Lung (tissue), 16 donors: ENCODE data around the gene CISD2. TPM values are rescaled to one million over a fixed set of nuclear protein-coding genes. Genes with fewer than 3 reads are reported as not detected.
"Not testable (repeated sequence)": the region's sequence is repeated elsewhere in the genome, so short reads cannot be mapped to it uniquely, and the experiment has no call there.

Experiments
- ATAC-seq: fragments of 200-7000 bp; cut with Tn5 transposase; one replicate; pipeline ENCODE4 v1.9.1; 2020; ENCODE audit warnings: moderate number of reproducible peaks; ENCODE audit not compliant: insufficient read depth, low FRiP score
- DNase-seq, 3 donors: peaks; one replicate each; pipeline ENCODE4 v3.0.0-alpha.2; 2013 to 2017
- H3K27ac ChIP-seq, 2 donors: one replicate each; pipeline ENCODE4 v1.5.1; 2013; ENCODE audit warnings: mild to moderate bottlenecking in 2 of 2, moderate library complexity in 2 of 2, control low read depth in 1 of 2, inconsistent platforms in 1 of 2, low read depth in 1 of 2, low read length in 1 of 2
- H3K27me3 ChIP-seq, 3 donors: one replicate each; pipeline ENCODE4 v1.5.1; 2013; ENCODE audit warnings: low read length in 2 of 3; ENCODE audit not compliant: control insufficient read depth in 3 of 3, insufficient read depth in 3 of 3
- H3K36me3 ChIP-seq, 4 donors: one replicate each; pipeline ENCODE4 v1.5.1; 2013; ENCODE audit warnings: low read length in 4 of 4, mild to moderate bottlenecking in 1 of 4, moderate library complexity in 1 of 4; ENCODE audit not compliant: control insufficient read depth in 4 of 4, insufficient read depth in 4 of 4
- H3K4me1 ChIP-seq, 5 donors: one replicate each; pipeline ENCODE4 v1.5.1; 2013; ENCODE audit warnings: low read length in 5 of 5, mild to moderate bottlenecking in 2 of 5, moderate library complexity in 1 of 5; ENCODE audit not compliant: control insufficient read depth in 5 of 5, insufficient read depth in 5 of 5
- H3K4me3 ChIP-seq: one replicate; pipeline ENCODE4 v1.5.1; 2013; ENCODE audit warnings: mild to moderate bottlenecking, control low read depth, moderate library complexity
- H3K9ac ChIP-seq, 2 donors: one replicate each; pipeline ENCODE4 v1.5.1; 2013; ENCODE audit warnings: low read length in 2 of 2, control low read depth in 1 of 2; ENCODE audit not compliant: insufficient read depth in 1 of 2
- H3K9me3 ChIP-seq, 4 donors: one replicate each; pipeline ENCODE4 v1.5.1; 2013; ENCODE audit warnings: low read length in 3 of 4, mild to moderate bottlenecking in 1 of 4, moderate library complexity in 1 of 4; ENCODE audit not compliant: control insufficient read depth in 4 of 4, insufficient read depth in 3 of 4
- WGBS, 2 donors: extraction: QIAGEN DNeasy Blood & Tissue Kit; methylation state at CpG; one replicate each; pipeline ENCODE4 v1.1.7; 2013; 5-methylcytosine and 5-hydroxymethylcytosine counted together
- long read RNA-seq, 5 donors: transcript quantifications; one replicate each; lab custom pipeline, GENCODE V29; 2026
- polyA plus RNA-seq, 2 donors: library from polyadenylated mRNA; stranded (reverse); fragments of 200-250 nt; gene quantifications; one replicate each; pipeline ENCODE4 v1.2.1, GENCODE V29; 2013
- total RNA-seq, 2 donors: library from RNA; depleted of rRNA in 1 of 2; stranded (reverse); fragments of >200 nt in 1 of 2; gene quantifications; one replicate each; pipeline ENCODE4 v1.2.1, GENCODE V29; 2014 to 2021
- TF ChIP-seq, protein P1 (sequence below): IDR thresholded peaks from 2 replicates; pipeline ENCODE4 v1.5.1; 2012; ENCODE audit warnings: mild to moderate bottlenecking; ENCODE audit errors: control extremely low read depth, extremely low read depth
- donor health status: control.
- donor health status: control.
- donor health status: Bipolar disorder and iron deficiency.
- donor health status: healthy.
- donor health status: DM: yes; HTN: yes; CAD: no.

CISD2 gene, protein sequence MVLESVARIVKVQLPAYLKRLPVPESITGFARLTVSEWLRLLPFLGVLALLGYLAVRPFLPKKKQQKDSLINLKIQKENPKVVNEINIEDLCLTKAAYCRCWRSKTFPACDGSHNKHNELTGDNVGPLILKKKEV
- total RNA-seq (10 to 100 TPM; 23.2 to 27.1 TPM), polyA plus RNA-seq (10 to 100 TPM; 18.7 to 29.8 TPM)
- long read RNA-seq, donor 1, full-length matches to known transcripts: 37 of 37 reads
- long read RNA-seq, donor 1, partial matches to known transcripts: 0 of 37 reads
- long read RNA-seq, donor 1, other reads (novel, unspliced or antisense): 0 of 37 reads
- long read RNA-seq, donor 2, full-length matches to known transcripts: 16 of 16 reads
- long read RNA-seq, donor 2, partial matches to known transcripts: 0 of 16 reads
- long read RNA-seq, donor 2, other reads (novel, unspliced or antisense): 0 of 16 reads
- long read RNA-seq, donor 3, full-length matches to known transcripts: 25 of 25 reads
- long read RNA-seq, donor 3, partial matches to known transcripts: 0 of 25 reads
- long read RNA-seq, donor 3, other reads (novel, unspliced or antisense): 0 of 25 reads
- long read RNA-seq, donor 4, full-length matches to known transcripts: 15 of 15 reads
- long read RNA-seq, donor 4, partial matches to known transcripts: 0 of 15 reads
- long read RNA-seq, donor 4, other reads (novel, unspliced or antisense): 0 of 15 reads
- long read RNA-seq, donor 5, full-length matches to known transcripts: 39 of 39 reads
- long read RNA-seq, donor 5, partial matches to known transcripts: 0 of 39 reads
- long read RNA-seq, donor 5, other reads (novel, unspliced or antisense): 0 of 39 reads

DNA sequence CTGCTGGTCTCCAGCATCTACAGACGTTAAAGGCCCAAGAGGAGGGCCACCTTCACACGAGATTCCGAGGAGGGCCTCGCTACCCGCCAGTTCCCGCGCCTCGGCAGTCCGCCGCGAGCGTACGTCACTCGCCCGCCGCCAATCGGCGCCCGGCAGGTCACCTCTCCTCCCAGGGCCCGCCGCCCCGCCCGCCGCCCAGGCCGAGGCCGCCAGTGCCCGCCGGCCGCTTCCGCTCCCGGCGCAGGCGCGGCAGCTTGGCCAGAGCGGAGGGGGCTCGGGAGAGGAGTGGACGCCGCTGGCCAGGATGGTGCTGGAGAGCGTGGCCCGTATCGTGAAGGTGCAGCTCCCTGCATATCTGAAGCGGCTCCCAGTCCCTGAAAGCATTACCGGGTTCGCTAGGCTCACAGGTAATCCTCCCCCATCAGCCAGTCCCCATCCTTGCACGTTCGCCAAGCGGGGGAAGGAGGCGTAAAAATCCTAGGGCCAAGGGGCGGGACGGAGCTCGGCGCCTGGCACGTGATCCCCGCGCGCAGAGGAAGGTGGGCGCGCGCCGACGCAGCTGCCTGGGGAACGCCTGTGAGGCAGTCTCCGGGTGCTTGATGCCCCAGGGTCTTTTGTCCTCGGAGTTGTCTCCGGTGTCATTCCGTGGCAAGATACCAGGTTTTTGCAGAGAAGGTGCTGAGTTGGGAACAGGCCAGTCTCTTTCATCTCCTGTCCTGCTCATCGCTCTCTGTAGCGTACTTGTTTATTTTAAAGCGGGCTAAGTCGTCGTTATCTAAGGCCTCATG, at the start of gene CISD2:
TSS of gene CISD2 (plus strand) at position 212 of the 788 bp plus-strand sequence. CDS start at position 305, 93 bp downstream.
- Histone ChIP-seq H3K27me3 (no peaks in the 10 kb centered on the region), H3K36me3 (no peaks in the 10 kb centered on the region), H3K4me1 (peaks cover 0 to 25% (median 1%) of the 10 kb centered on the region in 5 donors), H3K27ac (peak within 1 kb of the TSS; percentile 96 to 98), H3K9me3 (no peaks in the 10 kb centered on the region), H3K4me3 (peak within 1 kb of the TSS; percentile 84), H3K9ac (peak within 1 kb of the TSS; percentile 75 to 100)
- WGBS, 2 donors: 0% methylated on average over 66 to 71 of the region's 71 CpGs
- peak; percentile 99 for ATAC-seq
- TF ChIP-seq, protein P1, sequence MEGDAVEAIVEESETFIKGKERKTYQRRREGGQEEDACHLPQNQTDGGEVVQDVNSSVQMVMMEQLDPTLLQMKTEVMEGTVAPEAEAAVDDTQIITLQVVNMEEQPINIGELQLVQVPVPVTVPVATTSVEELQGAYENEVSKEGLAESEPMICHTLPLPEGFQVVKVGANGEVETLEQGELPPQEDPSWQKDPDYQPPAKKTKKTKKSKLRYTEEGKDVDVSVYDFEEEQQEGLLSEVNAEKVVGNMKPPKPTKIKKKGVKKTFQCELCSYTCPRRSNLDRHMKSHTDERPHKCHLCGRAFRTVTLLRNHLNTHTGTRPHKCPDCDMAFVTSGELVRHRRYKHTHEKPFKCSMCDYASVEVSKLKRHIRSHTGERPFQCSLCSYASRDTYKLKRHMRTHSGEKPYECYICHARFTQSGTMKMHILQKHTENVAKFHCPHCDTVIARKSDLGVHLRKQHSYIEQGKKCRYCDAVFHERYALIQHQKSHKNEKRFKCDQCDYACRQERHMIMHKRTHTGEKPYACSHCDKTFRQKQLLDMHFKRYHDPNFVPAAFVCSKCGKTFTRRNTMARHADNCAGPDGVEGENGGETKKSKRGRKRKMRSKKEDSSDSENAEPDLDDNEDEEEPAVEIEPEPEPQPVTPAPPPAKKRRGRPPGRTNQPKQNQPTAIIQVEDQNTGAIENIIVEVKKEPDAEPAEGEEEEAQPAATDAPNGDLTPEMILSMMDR: no peak
- DNase-seq: peak; percentile 95 to 96 (median 95)

DNA sequence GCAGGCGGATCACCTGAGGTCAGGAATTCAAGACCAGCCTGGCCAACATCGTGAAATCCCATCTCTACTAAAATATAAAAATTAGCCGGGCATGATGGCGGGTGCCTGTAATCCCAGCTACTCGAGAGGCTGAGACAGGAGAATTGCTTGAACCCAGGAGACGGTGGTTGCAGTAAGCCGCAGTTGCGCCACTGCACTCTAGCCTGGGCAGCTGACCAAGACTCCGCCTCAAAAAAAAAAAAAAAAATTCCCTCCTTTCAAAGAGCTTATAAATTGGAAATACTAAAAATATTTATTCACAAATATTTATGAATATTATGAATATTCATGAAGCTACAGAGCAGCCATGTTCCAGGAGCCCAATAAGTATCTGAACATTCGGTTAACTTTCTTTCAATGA, 49.7 kb upstream of the CISD2 start:
- ATAC-seq, H3K9me3 ChIP-seq, DNase-seq, H3K27me3 ChIP-seq, H3K9ac ChIP-seq, H3K4me3 ChIP-seq: not testable (repeated sequence)
- Histone ChIP-seq H3K27ac (peak overlapping the region in 1 of 2 donors; percentile 79), H3K4me1 (peaks cover 2 to 48% (median 13%) of the 10 kb centered on the region in 5 donors), H3K36me3 (peaks cover 0 to 13% (median 2%) of the 10 kb centered on the region in 4 donors)
- 77 to 80% methylated on average over 10 of the region's 10 CpGs for WGBS, 2 donors

DNA sequence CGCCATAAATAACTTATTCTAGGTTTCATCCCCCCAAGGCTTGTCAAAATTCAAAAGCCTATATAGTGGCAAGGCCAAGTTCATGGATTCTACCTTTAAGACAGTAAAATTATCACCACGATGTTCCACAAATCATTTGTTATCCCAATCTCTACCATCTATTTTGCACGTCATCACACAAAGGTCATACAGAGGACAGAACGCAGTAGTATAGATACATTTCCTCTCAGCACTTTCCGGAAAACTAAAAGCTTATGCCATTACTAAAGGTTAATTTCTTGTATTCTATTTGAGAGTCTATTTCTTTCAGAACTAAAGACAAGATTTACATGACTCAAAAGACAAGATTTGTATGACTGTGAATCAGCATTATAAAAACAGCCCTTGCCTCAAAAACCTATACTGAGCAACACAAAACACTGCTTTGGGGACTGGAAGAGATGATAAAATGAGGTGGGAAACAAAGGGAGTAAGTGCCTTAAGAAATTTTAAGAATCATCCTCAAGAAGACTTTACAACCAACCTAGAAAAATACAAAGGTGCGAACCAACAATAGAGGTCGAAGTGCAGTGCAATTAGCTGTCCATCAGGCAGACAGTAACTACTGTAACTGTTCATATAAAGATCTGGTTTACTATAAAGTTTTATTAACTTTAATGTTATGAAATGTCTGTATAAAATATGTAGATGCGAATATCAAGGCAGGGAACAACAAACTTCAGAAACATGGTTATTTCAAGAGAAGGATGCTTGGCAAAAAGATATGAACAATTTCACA, 49.0 kb upstream of the CISD2 start:
- DNase-seq (peak in 2 of 3 donors; percentile 13 to 21), ATAC-seq (no peak)
- peak overlapping the region in 1 of 2 donors; percentile 79 for H3K27ac ChIP-seq
- TF ChIP-seq, protein P1: no peak
- no peaks in the 10 kb centered on the region for H3K9me3 ChIP-seq
- H3K27me3 ChIP-seq: no peaks in the 10 kb centered on the region
- H3K4me3 ChIP-seq: no peak overlapping the region
- peaks cover 0 to 16% (median 1%) of the 10 kb centered on the region in 4 donors for H3K36me3 ChIP-seq
- H3K4me1 ChIP-seq: peaks cover 2 to 44% (median 13%) of the 10 kb centered on the region in 5 donors
- H3K9ac ChIP-seq: no peak overlapping the region
- 55 to 70% methylated on average over 8 of the region's 8 CpGs for WGBS, 2 donors
